ENCODE results near the gene LDLRAD1.

GRCh38 chr1:54027848-54028247 is 9.9 kb upstream of the LDLRAD1 start:
- no peak for TF ChIP-seq POLR2A (IDR thresholded peaks at IDR 0.05)
- no peak for TF ChIP-seq CTCF (IDR thresholded peaks at IDR 0.05)
